ENCODE measurements around the gene MRPS9.
A peak's percentile ranks its signal among the peaks of the same experiment; 100 is the strongest.

Gene MRPS9

GRCh38 chr2:105037572-105038382 is at the start of gene MRPS9:
Gene MRPS9 (plus strand): TSS chr2:105038069. CDS start chr2:105038093, 24 bp downstream.
- peaks cover 47% of the 10 kb centered on the region for H3K4me1 ChIP-seq (ENCODE audit: low read depth, poor library complexity, severe bottlenecking)
- H4K20me1 ChIP-seq (ENCODE audit: insufficient read depth): no peaks in the 10 kb centered on the region
- peaks cover 32% of the 10 kb centered on the region; the same call in 1 of the 2 replicates for H3K79me2 ChIP-seq (ENCODE audit: insufficient read depth, low read depth)
- no peak for TF ChIP-seq CTCF (conservative IDR thresholded peaks at IDR 0.05; ENCODE audit: low read depth, low read length)
- no peaks in the 10 kb centered on the region for H3K27me3 ChIP-seq (ENCODE audit: insufficient read depth, low read depth)
- peak within 1 kb of the TSS; percentile 71 for H3K4me2 ChIP-seq
- H2AFZ ChIP-seq (ENCODE audit: low read depth): peak within 1 kb of the TSS; percentile 87
- peak within 1 kb of the TSS; percentile 86 for H3K4me3 ChIP-seq (IDR thresholded peaks at IDR 0.05; ENCODE audit: insufficient read depth, low read depth, low read length)
- H3K27ac ChIP-seq: peak within 1 kb of the TSS; percentile 46
- peak within 1 kb of the TSS; percentile 82 for H3K9ac ChIP-seq
- no peaks in the 10 kb centered on the region for H3K36me3 ChIP-seq (ENCODE audit: insufficient read depth)

- TF ChIP-seq CTCF (conservative IDR thresholded peaks at IDR 0.05; ENCODE audit: low read depth, low read length): no peak
- Histone ChIP-seq H2AFZ (ENCODE audit: low read depth) (no peak overlapping the region), H3K27ac (no peak overlapping the region), H3K4me1 (ENCODE audit: low read depth, poor library complexity, severe bottlenecking) (no peaks in the 10 kb centered on the region), H3K4me3 (IDR thresholded peaks at IDR 0.05; ENCODE audit: insufficient read depth, low read depth, low read length) (no peak overlapping the region), H3K36me3 (ENCODE audit: insufficient read depth) (no peaks in the 10 kb centered on the region), H3K79me2 (ENCODE audit: insufficient read depth, low read depth) (no peaks in the 10 kb centered on the region), H4K20me1 (ENCODE audit: insufficient read depth) (no peaks in the 10 kb centered on the region), H3K4me2 (no peak overlapping the region), H3K9ac (no peak overlapping the region), H3K27me3 (ENCODE audit: insufficient read depth, low read depth) (no peaks in the 10 kb centered on the region)
These were observed 32.5 kb upstream of the MRPS9 start for GRCh38 chr2:105005181-105005951.

- Histone ChIP-seq H3K27me3 (ENCODE audit: insufficient read depth, low read depth) (no peaks in the 10 kb centered on the region), H2AFZ (ENCODE audit: low read depth) (no peak overlapping the region), H4K20me1 (ENCODE audit: insufficient read depth) (no peaks in the 10 kb centered on the region), H3K79me2 (ENCODE audit: insufficient read depth, low read depth) (no peaks in the 10 kb centered on the region), H3K27ac (no peak overlapping the region), H3K36me3 (ENCODE audit: insufficient read depth) (no peaks in the 10 kb centered on the region), H3K4me2 (no peak overlapping the region), H3K4me3 (IDR thresholded peaks at IDR 0.05; ENCODE audit: insufficient read depth, low read depth, low read length) (no peak overlapping the region), H3K9ac (no peak overlapping the region), H3K4me1 (ENCODE audit: low read depth, poor library complexity, severe bottlenecking) (no peaks in the 10 kb centered on the region)
- TF ChIP-seq CTCF (conservative IDR thresholded peaks at IDR 0.05; ENCODE audit: low read depth, low read length): no peak
These were observed 30.5 kb upstream of the MRPS9 start for GRCh38 chr2:105007367-105007766.

GRCh38 chr2:105032476-105032875 is 5.4 kb upstream of the MRPS9 start:
- Histone ChIP-seq H3K27ac (no peak overlapping the region), H3K4me3 (IDR thresholded peaks at IDR 0.05; ENCODE audit: insufficient read depth, low read depth, low read length) (no peak overlapping the region), H3K9ac (no peak overlapping the region), H3K79me2 (ENCODE audit: insufficient read depth, low read depth) (no peaks in the 10 kb centered on the region), H2AFZ (ENCODE audit: low read depth) (no peak overlapping the region), H4K20me1 (ENCODE audit: insufficient read depth) (no peaks in the 10 kb centered on the region), H3K4me1 (ENCODE audit: low read depth, poor library complexity, severe bottlenecking) (peaks cover 7% of the 10 kb centered on the region), H3K36me3 (ENCODE audit: insufficient read depth) (no peaks in the 10 kb centered on the region), H3K27me3 (ENCODE audit: insufficient read depth, low read depth) (no peaks in the 10 kb centered on the region), H3K4me2 (no peak overlapping the region)
- TF ChIP-seq CTCF (conservative IDR thresholded peaks at IDR 0.05; ENCODE audit: low read depth, low read length): no peak
